ENCODE results near the gene PTPRM. TPM values are rescaled to one million over a fixed set of nuclear protein-coding genes. Genes with fewer than 3 reads are reported as not detected.

The PTPRM gene
- polyA plus RNA-seq, 4 donors: 2.2 to 31.4 (median 18.1) TPM

GRCh38 chr18:8091035-8091434, 523.9 kb downstream of the PTPRM start:
- H3K4me1 ChIP-seq (ENCODE audit: control insufficient read depth in 3 of 3, insufficient read depth in 2 of 3, low read depth in 1 of 3, low read length in 2 of 3): peaks cover 0 to 2% (median 0%) of the 10 kb centered on the region in 3 donors
- H3K27me3 ChIP-seq (ENCODE audit: control insufficient read depth in 3 of 3, insufficient read depth in 3 of 3, low read length in 3 of 3): no peaks in the 10 kb centered on the region
- WGBS, 3 donors: 77 to 85% (median 83%) methylated on average over 2 of the region's 2 CpGs
- no peak for FAIRE-seq
- no peaks in the 10 kb centered on the region for H3K9me3 ChIP-seq (ENCODE audit: control insufficient read depth in 2 of 2, insufficient read depth in 1 of 2, low read depth in 1 of 2, low read length in 1 of 2)
- no peak overlapping the region for H3K27ac ChIP-seq (ENCODE audit: low read depth in 1 of 3, low read length in 2 of 3)
- DNase-seq: no peak
- H3K4me3 ChIP-seq (ENCODE audit: low read depth in 1 of 3, low read length in 3 of 3): no peak overlapping the region
- peaks cover 0 to under 1% (median 0%) of the 10 kb centered on the region in 3 donors for H3K36me3 ChIP-seq (ENCODE audit: control insufficient read depth in 3 of 3, insufficient read depth in 2 of 3, low read depth in 1 of 3, low read length in 3 of 3)

DNA sequence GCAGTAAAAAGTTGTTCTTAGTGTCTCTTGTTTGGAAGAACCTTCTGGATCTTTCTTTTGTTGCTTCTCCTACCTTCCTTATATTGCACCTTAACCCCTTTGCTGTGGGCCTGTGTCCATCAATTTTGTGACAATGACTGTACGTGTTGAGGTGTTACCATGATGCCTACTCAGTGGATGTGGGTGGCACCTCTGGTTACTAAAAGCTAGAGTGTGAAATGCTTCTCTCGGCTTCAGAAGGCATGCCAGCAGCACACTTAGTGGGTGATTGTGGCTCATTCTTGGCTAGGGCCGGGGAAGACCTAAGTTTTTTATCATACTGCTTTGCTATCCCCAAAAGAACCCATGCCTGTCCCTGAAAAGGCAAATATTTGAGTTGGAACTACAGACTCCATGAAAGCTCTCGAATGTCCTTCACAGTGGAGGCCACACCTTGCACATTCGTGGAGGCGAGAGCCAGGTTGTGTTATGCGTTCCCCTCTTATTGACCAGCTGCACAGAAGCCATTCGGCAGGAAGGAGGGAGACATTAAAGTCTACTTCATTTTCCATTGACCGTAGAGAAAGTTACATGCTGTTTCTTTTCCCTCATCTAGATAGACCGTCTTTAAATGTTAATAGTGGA, 528.9 kb downstream of the PTPRM start:
- FAIRE-seq: no peak
- DNase-seq: no peak
- Histone ChIP-seq H3K9me3 (ENCODE audit: control insufficient read depth in 2 of 2, insufficient read depth in 1 of 2, low read depth in 1 of 2, low read length in 1 of 2) (no peaks in the 10 kb centered on the region), H3K4me1 (ENCODE audit: control insufficient read depth in 3 of 3, insufficient read depth in 2 of 3, low read depth in 1 of 3, low read length in 2 of 3) (no peaks in the 10 kb centered on the region), H3K4me3 (ENCODE audit: low read depth in 1 of 3, low read length in 3 of 3) (no peak overlapping the region), H3K27ac (ENCODE audit: low read depth in 1 of 3, low read length in 2 of 3) (no peak overlapping the region), H3K27me3 (ENCODE audit: control insufficient read depth in 3 of 3, insufficient read depth in 3 of 3, low read length in 3 of 3) (no peaks in the 10 kb centered on the region), H3K36me3 (ENCODE audit: control insufficient read depth in 3 of 3, insufficient read depth in 2 of 3, low read depth in 1 of 3, low read length in 3 of 3) (no peaks in the 10 kb centered on the region)
- WGBS, 3 donors: 90 to 93% (median 91%) methylated on average over 10 of the region's 10 CpGs

DNA sequence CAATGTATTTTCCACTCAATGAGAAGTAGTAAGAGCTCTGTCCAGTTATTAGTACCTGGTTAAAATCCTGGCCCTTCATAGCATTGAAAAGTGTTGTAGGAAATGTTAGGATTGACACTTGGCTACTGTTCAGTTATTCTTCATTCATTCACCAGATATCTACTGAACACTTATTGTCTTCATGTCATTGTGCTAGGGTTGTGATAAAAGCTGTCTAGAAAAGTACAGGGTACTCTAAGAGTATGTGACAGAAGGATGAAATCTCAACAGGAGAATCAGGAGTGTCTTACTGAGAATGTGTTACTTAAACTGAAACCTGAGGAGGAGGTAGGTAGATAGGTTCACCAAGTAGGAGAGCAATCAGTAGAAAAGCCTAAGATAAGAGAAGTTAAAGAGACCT, 530.3 kb downstream of the PTPRM start:
- H3K4me3 ChIP-seq (ENCODE audit: low read depth in 1 of 3, low read length in 3 of 3): no peak overlapping the region
- no peaks in the 10 kb centered on the region for H3K36me3 ChIP-seq (ENCODE audit: control insufficient read depth in 3 of 3, insufficient read depth in 2 of 3, low read depth in 1 of 3, low read length in 3 of 3)
- no peak for FAIRE-seq
- no peak overlapping the region for H3K27ac ChIP-seq (ENCODE audit: low read depth in 1 of 3, low read length in 2 of 3)
- H3K27me3 ChIP-seq (ENCODE audit: control insufficient read depth in 3 of 3, insufficient read depth in 3 of 3, low read length in 3 of 3): no peaks in the 10 kb centered on the region
- DNase-seq: no peak
- H3K4me1 ChIP-seq (ENCODE audit: control insufficient read depth in 3 of 3, insufficient read depth in 2 of 3, low read depth in 1 of 3, low read length in 2 of 3): no peaks in the 10 kb centered on the region
- no peaks in the 10 kb centered on the region for H3K9me3 ChIP-seq (ENCODE audit: control insufficient read depth in 2 of 2, insufficient read depth in 1 of 2, low read depth in 1 of 2, low read length in 1 of 2)

DNA sequence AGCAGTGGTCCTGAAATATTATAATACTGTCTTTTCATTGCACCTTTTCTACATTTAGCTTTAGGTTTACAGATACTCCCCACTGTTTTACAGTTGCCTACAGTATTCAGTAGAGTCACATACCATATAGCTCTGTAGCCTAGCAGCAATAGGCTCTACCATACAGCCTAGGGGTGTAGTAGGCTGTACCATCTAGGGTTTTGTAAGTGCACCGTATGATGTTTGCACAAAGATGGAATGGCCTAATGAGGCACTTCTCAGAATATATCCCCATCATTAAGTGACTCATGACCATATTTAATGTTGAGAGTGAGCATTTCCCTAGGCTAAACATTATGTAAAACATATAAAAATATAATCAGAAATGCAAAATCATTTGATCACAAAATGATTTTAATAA, 530.8 kb downstream of the PTPRM start:
- FAIRE-seq (no peak), DNase-seq (no peak)
- Histone ChIP-seq H3K9me3 (ENCODE audit: control insufficient read depth in 2 of 2, insufficient read depth in 1 of 2, low read depth in 1 of 2, low read length in 1 of 2) (no peaks in the 10 kb centered on the region), H3K4me3 (ENCODE audit: low read depth in 1 of 3, low read length in 3 of 3) (no peak overlapping the region), H3K36me3 (ENCODE audit: control insufficient read depth in 3 of 3, insufficient read depth in 2 of 3, low read depth in 1 of 3, low read length in 3 of 3) (no peaks in the 10 kb centered on the region), H3K27me3 (ENCODE audit: control insufficient read depth in 3 of 3, insufficient read depth in 3 of 3, low read length in 3 of 3) (no peaks in the 10 kb centered on the region), H3K27ac (ENCODE audit: low read depth in 1 of 3, low read length in 2 of 3) (no peak overlapping the region), H3K4me1 (ENCODE audit: control insufficient read depth in 3 of 3, insufficient read depth in 2 of 3, low read depth in 1 of 3, low read length in 2 of 3) (no peaks in the 10 kb centered on the region)
- WGBS, 3 donors: 0 to 41% (median 0%) methylated on average over 1 of the region's 1 CpG

GRCh38 chr18:8106603-8107002, 539.5 kb downstream of the PTPRM start:
- no peaks in the 10 kb centered on the region for H3K4me1 ChIP-seq (ENCODE audit: control insufficient read depth in 3 of 3, insufficient read depth in 2 of 3, low read depth in 1 of 3, low read length in 2 of 3)
- DNase-seq (no peak), FAIRE-seq (no peak)
- H3K4me3 ChIP-seq (ENCODE audit: low read depth in 1 of 3, low read length in 3 of 3): no peak overlapping the region
- 90 to 92% (median 91%) methylated on average over 4 of the region's 4 CpGs for WGBS, 3 donors
- H3K27me3 ChIP-seq (ENCODE audit: control insufficient read depth in 3 of 3, insufficient read depth in 3 of 3, low read length in 3 of 3): no peaks in the 10 kb centered on the region
- H3K36me3 ChIP-seq (ENCODE audit: control insufficient read depth in 3 of 3, insufficient read depth in 2 of 3, low read depth in 1 of 3, low read length in 3 of 3): no peaks in the 10 kb centered on the region
- no peak overlapping the region for H3K27ac ChIP-seq (ENCODE audit: low read depth in 1 of 3, low read length in 2 of 3)
- H3K9me3 ChIP-seq (ENCODE audit: control insufficient read depth in 2 of 2, insufficient read depth in 1 of 2, low read depth in 1 of 2, low read length in 1 of 2): no peaks in the 10 kb centered on the region

DNA sequence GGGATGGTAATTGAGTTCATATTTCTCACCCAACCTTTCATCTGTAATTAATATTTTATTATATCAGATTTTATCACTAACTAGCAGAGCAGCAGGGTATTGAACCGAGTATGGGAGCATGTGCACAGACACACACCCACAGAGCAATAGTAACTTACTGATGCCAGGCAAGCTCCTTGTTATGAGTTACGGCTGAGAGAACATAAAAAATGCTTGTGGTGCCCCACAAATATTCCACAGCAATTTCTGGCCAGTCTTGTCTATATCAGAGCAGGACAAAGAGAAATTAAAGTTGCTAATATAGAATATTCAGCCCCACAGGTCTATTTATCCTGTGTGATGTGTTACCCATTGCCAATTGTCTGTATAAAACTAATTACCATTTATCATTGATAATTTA, 540.3 kb downstream of the PTPRM start:
- 15 to 63% (median 37%) methylated on average over 2 of the region's 2 CpGs for WGBS, 3 donors
- Histone ChIP-seq H3K27me3 (ENCODE audit: control insufficient read depth in 3 of 3, insufficient read depth in 3 of 3, low read length in 3 of 3) (no peaks in the 10 kb centered on the region), H3K9me3 (ENCODE audit: control insufficient read depth in 2 of 2, insufficient read depth in 1 of 2, low read depth in 1 of 2, low read length in 1 of 2) (no peaks in the 10 kb centered on the region), H3K27ac (ENCODE audit: low read depth in 1 of 3, low read length in 2 of 3) (no peak overlapping the region), H3K36me3 (ENCODE audit: control insufficient read depth in 3 of 3, insufficient read depth in 2 of 3, low read depth in 1 of 3, low read length in 3 of 3) (no peaks in the 10 kb centered on the region), H3K4me1 (ENCODE audit: control insufficient read depth in 3 of 3, insufficient read depth in 2 of 3, low read depth in 1 of 3, low read length in 2 of 3) (no peaks in the 10 kb centered on the region), H3K4me3 (ENCODE audit: low read depth in 1 of 3, low read length in 3 of 3) (no peak overlapping the region)
- DNase-seq: peak in 1 of 2 donors; percentile 26
- FAIRE-seq: no peak

GRCh38 chr18:8114480-8114879, 547.4 kb downstream of the PTPRM start:
- WGBS, 3 donors: 36 to 63% (median 44%) methylated on average over 2 of the region's 2 CpGs
- Histone ChIP-seq H3K4me3 (ENCODE audit: low read depth in 1 of 3, low read length in 3 of 3) (no peak overlapping the region), H3K27me3 (ENCODE audit: control insufficient read depth in 3 of 3, insufficient read depth in 3 of 3, low read length in 3 of 3) (no peaks in the 10 kb centered on the region), H3K36me3 (ENCODE audit: control insufficient read depth in 3 of 3, insufficient read depth in 2 of 3, low read depth in 1 of 3, low read length in 3 of 3) (no peaks in the 10 kb centered on the region), H3K4me1 (ENCODE audit: control insufficient read depth in 3 of 3, insufficient read depth in 2 of 3, low read depth in 1 of 3, low read length in 2 of 3) (no peaks in the 10 kb centered on the region), H3K9me3 (ENCODE audit: control insufficient read depth in 2 of 2, insufficient read depth in 1 of 2, low read depth in 1 of 2, low read length in 1 of 2) (no peaks in the 10 kb centered on the region), H3K27ac (ENCODE audit: low read depth in 1 of 3, low read length in 2 of 3) (no peak overlapping the region)
- DNase-seq (no peak), FAIRE-seq (no peak)

DNA sequence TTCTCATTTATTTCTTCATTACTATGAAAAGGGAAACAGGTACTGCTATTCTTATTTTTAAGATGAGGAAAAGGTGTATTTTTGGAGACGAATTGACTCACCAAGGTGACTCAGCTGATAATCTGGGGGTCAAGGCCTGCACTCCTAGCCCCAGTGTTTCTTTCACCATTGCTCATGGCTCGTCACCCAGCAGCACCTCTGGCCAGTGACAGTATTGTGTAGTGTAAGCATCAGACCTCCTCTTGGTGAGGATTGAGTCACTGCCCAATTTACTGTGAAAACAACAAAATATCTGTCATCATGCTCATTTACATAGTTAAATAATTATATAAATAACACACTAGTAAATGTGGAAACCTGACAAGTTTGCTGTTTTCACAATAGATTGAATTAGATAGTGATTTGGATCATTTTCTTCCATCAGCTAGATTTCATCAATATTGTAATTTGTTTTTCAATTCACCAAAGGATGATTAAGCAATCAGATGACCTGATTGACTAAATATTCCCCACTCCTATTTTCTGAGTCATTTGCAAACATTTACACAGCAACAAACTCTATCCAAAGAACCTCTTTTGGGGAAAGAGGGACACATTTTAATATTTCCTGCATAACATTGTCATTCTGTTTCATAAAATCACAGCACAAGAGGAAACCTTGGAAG, 549.4 kb downstream of the PTPRM start:
- 82 to 85% (median 82%) methylated on average over 2 of the region's 2 CpGs for WGBS, 3 donors
- FAIRE-seq (no peak), DNase-seq (no peak)
- H3K36me3 ChIP-seq (ENCODE audit: control insufficient read depth in 3 of 3, insufficient read depth in 2 of 3, low read depth in 1 of 3, low read length in 3 of 3): no peaks in the 10 kb centered on the region
- no peaks in the 10 kb centered on the region for H3K27me3 ChIP-seq (ENCODE audit: control insufficient read depth in 3 of 3, insufficient read depth in 3 of 3, low read length in 3 of 3)
- H3K27ac ChIP-seq (ENCODE audit: low read depth in 1 of 3, low read length in 2 of 3): no peak overlapping the region
- H3K9me3 ChIP-seq (ENCODE audit: control insufficient read depth in 2 of 2, insufficient read depth in 1 of 2, low read depth in 1 of 2, low read length in 1 of 2): no peaks in the 10 kb centered on the region
- no peak overlapping the region for H3K4me3 ChIP-seq (ENCODE audit: low read depth in 1 of 3, low read length in 3 of 3)
- H3K4me1 ChIP-seq (ENCODE audit: control insufficient read depth in 3 of 3, insufficient read depth in 2 of 3, low read depth in 1 of 3, low read length in 2 of 3): no peaks in the 10 kb centered on the region

- Histone ChIP-seq H3K4me3 (ENCODE audit: low read depth in 1 of 3, low read length in 3 of 3) (no peak overlapping the region), H3K4me1 (ENCODE audit: control insufficient read depth in 3 of 3, insufficient read depth in 2 of 3, low read depth in 1 of 3, low read length in 2 of 3) (no peaks in the 10 kb centered on the region), H3K36me3 (ENCODE audit: control insufficient read depth in 3 of 3, insufficient read depth in 2 of 3, low read depth in 1 of 3, low read length in 3 of 3) (no peaks in the 10 kb centered on the region), H3K27me3 (ENCODE audit: control insufficient read depth in 3 of 3, insufficient read depth in 3 of 3, low read length in 3 of 3) (no peaks in the 10 kb centered on the region), H3K9me3 (ENCODE audit: control insufficient read depth in 2 of 2, insufficient read depth in 1 of 2, low read depth in 1 of 2, low read length in 1 of 2) (no peaks in the 10 kb centered on the region), H3K27ac (ENCODE audit: low read depth in 1 of 3, low read length in 2 of 3) (no peak overlapping the region)
- 82 to 89% (median 84%) methylated on average over 2 of the region's 2 CpGs for WGBS, 3 donors
- DNase-seq (no peak), FAIRE-seq (no peak)
Observed at GRCh38 chr18:8117006-8117371, 549.9 kb downstream of the PTPRM start.
